ENCODE results near the gene CYSTM1.

CYSTM1 gene

GRCh38 chr5:140259500-140259899 is 84.5 kb downstream of the CYSTM1 start:
- DNase-seq (ENCODE audit: low read depth) = no peak

GRCh38 chr5:140260089-140260656 is 85.2 kb downstream of the CYSTM1 start:
- DNase-seq (ENCODE audit: low read depth) = no peak

- peak; percentile 90 for DNase-seq (ENCODE audit: low read depth)
Observed at GRCh38 chr5:140261403-140262171, 86.6 kb downstream of the CYSTM1 start.

- DNase-seq (ENCODE audit: low read depth) = no peak
Observed at GRCh38 chr5:140262221-140262620, 87.2 kb downstream of the CYSTM1 start.

GRCh38 chr5:140262839-140263238 is 87.9 kb downstream of the CYSTM1 start:
- no peak for DNase-seq (ENCODE audit: low read depth)

GRCh38 chr5:140265845-140266244 is 90.9 kb downstream of the CYSTM1 start:
- DNase-seq (ENCODE audit: low read depth) = no peak

GRCh38 chr5:140266471-140267200 is 91.6 kb downstream of the CYSTM1 start:
- no peak for DNase-seq (ENCODE audit: low read depth)

GRCh38 chr5:140267201-140267540 is 92.2 kb downstream of the CYSTM1 start:
- DNase-seq (ENCODE audit: low read depth) = no peak

GRCh38 chr5:140267559-140268018 is 92.6 kb downstream of the CYSTM1 start:
- DNase-seq (ENCODE audit: low read depth) = no peak

GRCh38 chr5:140270008-140270407 is 95.0 kb downstream of the CYSTM1 start:
- DNase-seq (ENCODE audit: low read depth) = no peak

GRCh38 chr5:140273401-140273877 is 98.5 kb downstream of the CYSTM1 start:
- peak; percentile 69 for DNase-seq (ENCODE audit: low read depth)

GRCh38 chr5:140275837-140276236 is 100.8 kb downstream of the CYSTM1 start:
- no peak for DNase-seq (ENCODE audit: low read depth)

- no peak for DNase-seq (ENCODE audit: low read depth)
Observed at GRCh38 chr5:140282266-140282665, 107.3 kb downstream of the CYSTM1 start.

GRCh38 chr5:140284013-140284412 is 109.0 kb downstream of the CYSTM1 start:
- no peak for DNase-seq (ENCODE audit: low read depth)

GRCh38 chr5:140286424-140286823 is 111.4 kb downstream of the CYSTM1 start:
- no peak for DNase-seq (ENCODE audit: low read depth)

GRCh38 chr5:140287801-140288521 is 113.0 kb downstream of the CYSTM1 start:
- DNase-seq (ENCODE audit: low read depth) = no peak

GRCh38 chr5:140292212-140293036 is 117.4 kb downstream of the CYSTM1 start:
- peak; percentile 51 for DNase-seq (ENCODE audit: low read depth)

Measured in amniotic epithelial cell (primary cell).